B cell (primary cell): ENCODE measurements around the gene STXBP4. TPM values are rescaled to one million over a fixed set of nuclear protein-coding genes. Genes with fewer than 3 reads are reported as not detected.

ENCODE experiments used
- ATAC-seq: fragments of 200-7000 bp; cut with Tn5 transposase; one replicate; pipeline ENCODE4 v1.10.0; 2021; ENCODE audit warnings: low read depth, mild to moderate bottlenecking, moderate number of reproducible peaks, moderate library complexity
- CTCF ChIA-PET: fragments of 350-600 bp; sonication (Branson Sonifier 250); formaldehyde crosslinking; loops from one replicate; lab custom pipeline; 2021; ENCODE audit warnings: antibody characterized with exemption, inconsistent platforms; lab: Charles Lee
- POLR2A ChIA-PET: fragments of 350-600 bp; sonication (Branson Sonifier 250); formaldehyde crosslinking; loops from one replicate; lab custom pipeline; 2021; ENCODE audit warnings: antibody characterized with exemption; lab: Charles Lee
- DNase-seq: peaks from one replicate; pipeline ENCODE4 v3.0.0; 2013
- H2AFZ ChIP-seq: 2 replicates; pipeline ENCODE4 v1.6.1; 2012; ENCODE audit warnings: mild to moderate bottlenecking, low read depth, low read length; ENCODE audit not compliant: insufficient read depth, poor library complexity, severe bottlenecking
- H3K27ac ChIP-seq, 2 donors: 1 replicate in 1 of 2; 2 replicates in 1 of 2; pipeline ENCODE4 v1.5.1; 2012 to 2013; ENCODE audit warnings: low read length in 2 of 2, mild to moderate bottlenecking in 2 of 2, moderate library complexity in 1 of 2
- H3K27me3 ChIP-seq, 4 experiments: fragments of 200-600 bp in 1 of 4; sonication (generic) in 1 of 4; replicated peaks in 1 of 4; 1 replicate in 2 of 4; 2 replicates in 2 of 4; pipeline versions ENCODE4 v1.6.1 to v1.7.0; 2013 to 2016; ENCODE audit warnings: low read length in 3 of 4, mild to moderate bottlenecking in 2 of 4, mixed read lengths in 1 of 4, moderate library complexity in 1 of 4; ENCODE audit not compliant: insufficient read depth in 4 of 4, control insufficient read depth in 3 of 4; ENCODE audit errors: control extremely low read depth in 1 of 4
- H3K36me3 ChIP-seq, 2 experiments: replicated peaks in 1 of 2; 1 replicate in 1 of 2; 2 replicates in 1 of 2; pipeline versions ENCODE4 v1.6.1 to v1.7.1; 2013; ENCODE audit warnings: low read length in 1 of 2; ENCODE audit not compliant: insufficient read depth in 2 of 2, control insufficient read depth in 1 of 2; ENCODE audit errors: control extremely low read depth in 1 of 2, extremely low read depth in 1 of 2
- H3K4me1 ChIP-seq, 2 donors: fragments of 200-600 bp in 1 of 2; sonication (generic) in 1 of 2; 1 replicate in 1 of 2; 2 replicates in 1 of 2; pipeline versions ENCODE4 v1.5.1 to v1.6.1; 2013 to 2017; ENCODE audit warnings: low read length in 2 of 2; ENCODE audit not compliant: control insufficient read depth in 2 of 2, insufficient read depth in 2 of 2
- H3K4me2 ChIP-seq: replicated peaks from 2 replicates; pipeline ENCODE3; 2012; ENCODE audit warnings: mild to moderate bottlenecking, low read depth, low read length; ENCODE audit not compliant: poor library complexity, severe bottlenecking
- H3K4me3 ChIP-seq, 5 experiments: fragments of 200-600 bp in 1 of 5; sonication (generic) in 1 of 5; 1 replicate in 3 of 5; 2 replicates in 2 of 5; pipeline versions ENCODE4 v1.5.1 to v1.7.0; 2011 to 2016; ENCODE audit warnings: low read length in 4 of 5, mild to moderate bottlenecking in 4 of 5, low read depth in 2 of 5, control low read depth in 1 of 5, moderate library complexity in 1 of 5; ENCODE audit not compliant: insufficient read depth in 1 of 5; ENCODE audit errors: control extremely low read depth in 1 of 5, extremely low read depth in 1 of 5
- H3K79me2 ChIP-seq: fragments of 200-600 bp; sonication (generic); one replicate; pipeline ENCODE4 v1.6.0; 2016; ENCODE audit warnings: low read length; ENCODE audit not compliant: control insufficient read depth, insufficient read depth
- H3K9ac ChIP-seq: fragments of 200-600 bp; sonication (generic); 2 replicates; pipeline ENCODE4 v1.6.1; 2017; ENCODE audit warnings: mild to moderate bottlenecking, low read length, moderate library complexity
- H3K9me3 ChIP-seq, 3 donors: one replicate each; pipeline versions ENCODE4 v1.6.1 to v1.7.1; 2013; ENCODE audit warnings: low read length in 2 of 3; ENCODE audit not compliant: control insufficient read depth in 2 of 3, insufficient read depth in 1 of 3; ENCODE audit errors: control extremely low read depth in 1 of 3
- H4K20me1 ChIP-seq: 2 replicates; pipeline ENCODE4 v1.6.0; 2012; ENCODE audit warnings: mild to moderate bottlenecking, low read length; ENCODE audit not compliant: insufficient read depth, control insufficient read depth, poor library complexity, severe bottlenecking
- H3K27ac Mint-ChIP-seq: one replicate; pipeline ENCODE4 v1.8.0; 2021; ENCODE audit warnings: mixed read lengths
- H3K27me3 Mint-ChIP-seq: one replicate; pipeline ENCODE4 v1.8.0; 2021; ENCODE audit warnings: mixed read lengths
- H3K4me1 Mint-ChIP-seq: one replicate; pipeline ENCODE4 v1.8.0; 2021; ENCODE audit warnings: mixed read lengths
- H3K4me3 Mint-ChIP-seq: one replicate; pipeline ENCODE4 v1.8.0; 2021; ENCODE audit warnings: mixed read lengths
- H3K9me3 Mint-ChIP-seq: one replicate; pipeline ENCODE4 v1.8.0; 2022; ENCODE audit warnings: mixed read lengths; ENCODE audit not compliant: insufficient read depth
- CTCF ChIP-seq: fragments of 200-600 bp; IDR thresholded peaks from one replicate; pipeline ENCODE4 v1.8.0; 2022; ENCODE audit warnings: antibody characterized with exemption, mild to moderate bottlenecking
- EZH2 ChIP-seq: IDR thresholded peaks from 2 replicates; pipeline ENCODE4 v1.6.1; 2012; ENCODE audit warnings: borderline replicate concordance, low read depth, mild to moderate bottlenecking, moderate library complexity, low read length; ENCODE audit not compliant: insufficient read depth, poor library complexity, severe bottlenecking
- WGBS: methylation state at CpG from one replicate; pipeline ENCODE4 v1.1.5; 2013; ENCODE audit warnings: missing lambda C conversion rate; ENCODE audit not compliant: insufficient coverage; 5-methylcytosine and 5-hydroxymethylcytosine counted together
- intact Hi-C: fragments of 100-400 bp; cut with micrococcal nuclease; formaldehyde crosslinking; loops from one replicate; pipeline ENCODE4 v1.10.0; 2022
- polyA plus RNA-seq: library from polyadenylated mRNA; depleted of rRNA; stranded (reverse); fragments of >200 nt; gene quantifications from 2 replicates; pipeline ENCODE4 v1.2.3, GENCODE V29; 2012
- total RNA-seq, 2 donors: library from RNA; stranded (reverse); fragments of 120-200 nt in 1 of 2; gene quantifications; 1 replicate in 1 of 2; 2 replicates in 1 of 2; pipeline versions ENCODE4 v1.2.3 to v1.2.4, GENCODE V29; 2013 to 2022

The STXBP4 gene
- total and polyA plus RNA-seq, 2 donors (not counting 1 experiment from before 2014, with no cell fraction given): 1.2 to 11.4 TPM

GRCh38 chr17:55149485-55149884 lies 180.9 kb downstream of the STXBP4 start:
- intact Hi-C loops: no loop called here
- Histone ChIP-seq H3K9me3 (no peaks in the 10 kb centered on the region), H3K36me3 (no peaks in the 10 kb centered on the region), H3K4me2 (no peak overlapping the region), H2AFZ (no peak overlapping the region), H3K79me2 (no peaks in the 10 kb centered on the region), H3K9ac (no peak overlapping the region), H3K4me3 (no peak overlapping the region), H4K20me1 (no peaks in the 10 kb centered on the region), H3K27ac (no peak overlapping the region), H3K27me3 (no peaks in the 10 kb centered on the region), H3K4me1 (no peaks in the 10 kb centered on the region)
- no peaks in the 10 kb centered on the region for H3K27me3 Mint-ChIP-seq
- DNase-seq: no peak
- POLR2A ChIA-PET: no interaction called here
- no peak overlapping the region for H3K27ac Mint-ChIP-seq
- H3K9me3 Mint-ChIP-seq: no peaks in the 10 kb centered on the region
- no peak overlapping the region for H3K4me3 Mint-ChIP-seq
- H3K4me1 Mint-ChIP-seq: no peaks in the 10 kb centered on the region
- no peak for ATAC-seq
- CTCF ChIA-PET: no interaction called here
- TF ChIP-seq EZH2: no peak
- TF ChIP-seq CTCF: no peak

- H3K27me3 ChIP-seq: no peaks in the 10 kb centered on the region
- CTCF ChIA-PET: no interaction called here
- H3K27ac ChIP-seq: no peak overlapping the region
- Mint-ChIP-seq H3K27me3 (no peaks in the 10 kb centered on the region), H3K4me3 (no peak overlapping the region), H3K4me1 (no peaks in the 10 kb centered on the region), H3K9me3 (no peaks in the 10 kb centered on the region), H3K27ac (peak overlapping the region; percentile 50)
- TF ChIP-seq CTCF: no peak
- TF ChIP-seq EZH2: no peak
- H3K9ac ChIP-seq: no peak overlapping the region
- H4K20me1 ChIP-seq: no peaks in the 10 kb centered on the region
- H3K4me2 ChIP-seq: no peak overlapping the region
- no peaks in the 10 kb centered on the region for H3K36me3 ChIP-seq
- ATAC-seq (no peak), DNase-seq (no peak)
- H3K4me1 ChIP-seq: no peaks in the 10 kb centered on the region
- H3K79me2 ChIP-seq: no peaks in the 10 kb centered on the region
- intact Hi-C loops: no loop called here
- no peaks in the 10 kb centered on the region for H3K9me3 ChIP-seq
- 85% methylated on average over 2 of the region's 4 CpGs for WGBS
- POLR2A ChIA-PET: no interaction called here
- H3K4me3 ChIP-seq: no peak overlapping the region
- H2AFZ ChIP-seq: no peak overlapping the region
These were observed 183.7 kb downstream of the STXBP4 start for GRCh38 chr17:55152236-55152635.
